Measurements from ENCODE around the gene TOMM22.
A peak's percentile ranks its signal among the peaks of the same experiment; 100 is the strongest.

TOMM22 gene

DNA sequence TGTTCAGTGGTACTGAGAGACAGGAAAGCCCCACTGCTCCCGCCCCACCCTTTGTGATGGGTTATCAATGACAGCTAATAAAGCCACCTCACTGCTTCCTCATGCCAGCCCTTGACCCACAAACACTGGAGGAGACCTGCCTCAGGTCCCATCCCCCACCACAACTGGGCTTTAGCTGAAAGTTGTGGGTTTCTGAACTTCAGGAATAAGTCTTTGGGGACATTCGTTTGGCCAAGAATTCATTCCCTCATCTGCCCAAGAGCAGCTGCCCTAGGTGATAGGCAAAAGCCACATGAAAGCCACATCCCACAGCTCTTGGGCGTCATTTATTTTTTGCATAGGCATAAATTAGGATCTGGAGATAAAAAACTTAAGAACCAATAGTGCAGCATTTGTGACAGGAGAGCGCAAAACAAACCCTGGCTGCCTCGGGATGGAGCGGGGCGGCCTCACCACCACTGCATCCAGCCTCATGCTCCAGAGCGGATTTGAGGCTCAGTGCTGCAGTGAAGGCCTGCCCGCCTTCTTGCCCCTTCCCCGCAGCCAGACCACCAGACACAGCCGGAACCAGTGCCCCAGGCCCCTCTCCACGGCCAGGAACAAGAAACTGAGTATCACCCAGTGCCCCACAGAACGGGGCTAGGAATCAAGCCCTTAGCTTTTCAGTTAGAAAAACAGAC is 52.8 kb downstream of the TOMM22 start:
- Histone ChIP-seq H3K27ac (ENCODE audit: low read length) (peak overlapping the region; percentile 87), H3K36me3 (ENCODE audit: control insufficient read depth in 2 of 2, insufficient read depth in 2 of 2, low read length in 2 of 2) (peaks cover 64 to 67% of the 10 kb centered on the region in 2 donors), H3K4me1 (ENCODE audit: control insufficient read depth, insufficient read depth, low read length) (peaks cover 41% of the 10 kb centered on the region), H3K9ac (ENCODE audit: low read length in 2 of 2) (peak overlapping the region; percentile 26 to 58), H3K9me3 (ENCODE audit: control insufficient read depth in 2 of 2, low read length in 2 of 2) (no peaks in the 10 kb centered on the region), H3K27me3 (ENCODE audit: control insufficient read depth in 1 of 2, insufficient read depth in 2 of 2, low read length in 2 of 2) (no peaks in the 10 kb centered on the region), H3K4me3 (ENCODE audit: low read length in 2 of 2) (peak overlapping the region in 1 of 2 donors; percentile 8)

Measured in stomach smooth muscle (tissue), 2 donors.